Neural crest cell (in vitro differentiated cells): ENCODE data around the gene MCUB. TPM values are rescaled to one million over a fixed set of nuclear protein-coding genes. Genes with fewer than 3 reads are reported as not detected.
A peak's percentile ranks its signal among the peaks of the same experiment; 100 is the strongest.

Source experiments
- DNase-seq: peaks from one replicate; pipeline ENCODE4 v3.0.0; 2021; ENCODE audit warnings: low read depth, mixed read lengths, low spot score
- H3K27ac Mint-ChIP-seq: one replicate; pipeline ENCODE4 v1.8.0; 2021; ENCODE audit warnings: mild to moderate bottlenecking, mixed read lengths; ENCODE audit not compliant: unreplicated experiment
- H3K27me3 Mint-ChIP-seq: 2 replicates; pipeline ENCODE4 v1.8.0; 2021; ENCODE audit warnings: low read depth, mild to moderate bottlenecking, mixed read lengths
- H3K36me3 Mint-ChIP-seq: 2 replicates; pipeline ENCODE4 v1.8.0; 2021; ENCODE audit warnings: low read depth, mild to moderate bottlenecking, mixed read lengths
- H3K4me1 Mint-ChIP-seq: 2 replicates; pipeline ENCODE4 v1.8.0; 2021; ENCODE audit warnings: mixed read lengths
- H3K4me3 Mint-ChIP-seq: one replicate; pipeline ENCODE4 v1.8.0; 2021; ENCODE audit warnings: mild to moderate bottlenecking, mixed read lengths
- H3K9me3 Mint-ChIP-seq: 2 replicates; pipeline ENCODE4 v1.8.0; 2021; ENCODE audit warnings: mixed read lengths
- CTCF ChIP-seq: fragments of 200-600 bp; sonication (generic); conservative IDR thresholded peaks from 2 replicates; pipeline ENCODE4 v1.5.0; 2021; ENCODE audit warnings: antibody characterized with exemption, mild to moderate bottlenecking
- total RNA-seq: library from RNA; stranded (reverse); gene quantifications from 2 replicates; pipeline ENCODE4 v1.2.1, GENCODE V29; 2021

MCUB gene
- total RNA-seq, 1 donor from 2014 or later = 15.9 TPM

- Mint-ChIP-seq H3K4me3 (peak overlapping the region; percentile 10), H3K27ac (no peak overlapping the region)
Measured at GRCh38 chr4:109699553-109700225, 139.6 kb downstream of the MCUB start.

DNA sequence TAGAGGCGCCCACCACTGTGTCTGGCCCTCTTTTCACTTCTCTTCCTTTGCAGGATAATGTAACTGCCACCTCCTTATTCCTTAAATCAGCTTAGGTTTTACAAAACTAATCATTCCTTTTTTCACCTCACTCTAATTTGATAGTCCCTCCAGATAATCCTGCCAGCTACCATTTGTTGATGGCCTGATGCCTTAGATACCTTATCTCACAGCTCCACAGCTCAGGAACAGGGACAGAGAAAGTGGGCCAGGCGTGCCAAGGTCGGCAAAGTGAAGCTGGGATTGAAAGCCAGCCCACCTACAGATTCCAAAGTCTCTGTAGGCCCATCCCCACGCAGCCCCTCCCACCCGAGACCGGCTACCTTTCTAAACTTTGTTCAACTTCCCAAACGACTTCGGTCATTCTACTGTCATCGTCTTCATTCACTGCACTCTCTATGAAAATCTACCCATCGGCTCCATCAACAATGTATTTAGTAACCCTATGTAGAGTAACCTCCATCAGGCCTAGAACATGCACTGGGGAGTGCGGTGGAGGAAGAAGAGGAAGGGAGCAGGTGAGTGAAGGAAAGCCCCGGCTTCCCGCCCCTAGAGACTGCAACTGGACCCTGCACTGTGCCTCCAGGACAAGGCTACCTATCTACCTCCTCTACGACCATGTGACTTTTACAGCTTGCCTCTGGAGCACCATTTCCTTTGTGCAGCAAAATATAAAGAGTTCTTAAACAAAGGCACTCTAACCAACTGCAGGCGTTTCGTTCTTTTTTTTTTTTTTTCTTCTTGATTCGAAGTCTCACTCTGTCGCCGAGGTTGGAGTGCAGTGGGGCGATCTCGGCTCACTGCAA is 141.7 kb downstream of the MCUB start:
- peaks cover 21% of the 10 kb centered on the region for H3K4me1 Mint-ChIP-seq
- H3K27me3 Mint-ChIP-seq = no peaks in the 10 kb centered on the region
- DNase-seq = no peak
- peak overlapping the region; percentile 98 for H3K27ac Mint-ChIP-seq
- no peaks in the 10 kb centered on the region for H3K9me3 Mint-ChIP-seq
- H3K36me3 Mint-ChIP-seq = peaks cover 17% of the 10 kb centered on the region
- no peak for TF ChIP-seq CTCF
- H3K4me3 Mint-ChIP-seq = peak overlapping the region; percentile 98

More at GRCh38 chr4:109699553-109700225, 139.6 kb downstream of the MCUB start:
- DNase-seq = no peak
- Mint-ChIP-seq H3K4me1 (peaks cover 21% of the 10 kb centered on the region), H3K9me3 (no peaks in the 10 kb centered on the region), H3K36me3 (peaks cover 21% of the 10 kb centered on the region), H3K27me3 (no peaks in the 10 kb centered on the region)
- TF ChIP-seq CTCF = no peak

- Mint-ChIP-seq H3K27ac (peak within 1 kb of the TSS; percentile 98), H3K4me3 (peak within 1 kb of the TSS; percentile 98), H3K9me3 (no peaks in the 10 kb centered on the region), H3K36me3 (peaks cover 10% of the 10 kb centered on the region), H3K27me3 (no peaks in the 10 kb centered on the region), H3K4me1 (peaks cover 21% of the 10 kb centered on the region)
- TF ChIP-seq CTCF = peak; percentile 81
- peak; percentile 71 for DNase-seq
Measured at GRCh38 chr4:109702950-109703663, 143.1 kb downstream of the MCUB start, which contains the start of gene CASP6. Gene CASP6, minus strand, starts transcription at chr4:109703445. Its CDS starts 50 bp downstream, at chr4:109703395.

GRCh38 chr4:109703664-109704361 is 143.8 kb downstream of the MCUB start:
- H3K27ac Mint-ChIP-seq = no peak overlapping the region
- H3K9me3 Mint-ChIP-seq = no peaks in the 10 kb centered on the region
- peaks cover 8% of the 10 kb centered on the region for H3K36me3 Mint-ChIP-seq
- TF ChIP-seq CTCF = no peak
- DNase-seq = no peak
- H3K4me1 Mint-ChIP-seq = peaks cover 21% of the 10 kb centered on the region
- peak overlapping the region; percentile 98 for H3K4me3 Mint-ChIP-seq
- no peaks in the 10 kb centered on the region for H3K27me3 Mint-ChIP-seq

DNA sequence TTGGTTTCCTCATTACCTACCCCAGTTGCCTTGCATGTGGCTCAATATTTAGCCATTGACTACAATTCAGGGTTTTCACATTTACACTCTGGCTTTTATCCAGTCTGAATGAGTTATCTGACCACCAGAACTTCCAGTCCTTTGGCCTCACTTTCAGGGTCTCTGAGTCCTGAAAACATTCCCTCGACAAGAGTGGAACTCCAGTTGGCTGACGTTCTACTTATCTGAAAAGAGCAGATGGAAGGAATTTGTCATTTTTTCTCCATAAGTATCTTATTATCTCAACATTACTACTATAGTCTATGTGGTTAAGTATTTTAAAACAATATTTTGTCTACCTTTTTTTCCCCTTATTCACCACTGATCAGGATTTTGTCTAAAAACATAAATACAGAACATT is 148.4 kb downstream of the MCUB start:
- Mint-ChIP-seq H3K4me1 (peaks cover 6% of the 10 kb centered on the region), H3K27me3 (no peaks in the 10 kb centered on the region), H3K4me3 (no peak overlapping the region), H3K36me3 (no peaks in the 10 kb centered on the region), H3K27ac (no peak overlapping the region), H3K9me3 (no peaks in the 10 kb centered on the region)
- no peak for TF ChIP-seq CTCF
- no peak for DNase-seq
